ENCODE data around the gene SLC15A1. TPM values are rescaled to one million over a fixed set of nuclear protein-coding genes. Genes with fewer than 3 reads are reported as not detected.

SLC15A1 gene
- total RNA-seq, 2 donors from 2014 or later = 7.8 to 12.2 TPM

DNA sequence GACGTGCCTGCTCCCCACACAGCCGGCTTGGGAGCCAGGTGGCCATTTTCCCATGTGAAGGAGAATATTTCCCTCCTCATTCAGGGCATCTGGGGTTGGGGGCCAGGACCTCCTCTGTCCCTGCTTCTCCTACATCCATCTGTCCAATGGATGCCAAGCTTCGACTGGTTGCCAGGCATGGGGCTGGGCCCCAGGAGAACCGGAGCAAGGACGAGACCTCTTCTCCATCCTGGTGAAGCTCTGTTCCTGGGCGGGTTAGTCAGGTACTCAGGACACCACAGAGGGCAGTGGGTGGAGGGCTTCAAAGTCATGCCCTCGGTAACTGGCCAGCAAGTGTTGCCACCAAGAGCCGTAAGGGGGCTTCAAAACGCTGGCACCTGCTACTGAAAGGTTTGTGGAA is 22.3 kb upstream of the SLC15A1 start:
- Histone ChIP-seq H3K9me3 (no peaks in the 10 kb centered on the region), H3K36me3 (replicated peaks in 1 of 2; ENCODE audit: insufficient read depth in 1 of 2, low read depth in 2 of 2) (no peaks in the 10 kb centered on the region), H3K4me1 (peaks cover 15% of the 10 kb centered on the region), H3K27me3 (no peaks in the 10 kb centered on the region), H3K27ac (no peak overlapping the region), H3K4me3 (no peak overlapping the region)
- intact Hi-C loops (cut with DNase I) = no loop called here
- TF ChIP-seq POLR2A (IDR thresholded peaks at IDR 0.05) = no peak
- TF ChIP-seq, protein P1, sequence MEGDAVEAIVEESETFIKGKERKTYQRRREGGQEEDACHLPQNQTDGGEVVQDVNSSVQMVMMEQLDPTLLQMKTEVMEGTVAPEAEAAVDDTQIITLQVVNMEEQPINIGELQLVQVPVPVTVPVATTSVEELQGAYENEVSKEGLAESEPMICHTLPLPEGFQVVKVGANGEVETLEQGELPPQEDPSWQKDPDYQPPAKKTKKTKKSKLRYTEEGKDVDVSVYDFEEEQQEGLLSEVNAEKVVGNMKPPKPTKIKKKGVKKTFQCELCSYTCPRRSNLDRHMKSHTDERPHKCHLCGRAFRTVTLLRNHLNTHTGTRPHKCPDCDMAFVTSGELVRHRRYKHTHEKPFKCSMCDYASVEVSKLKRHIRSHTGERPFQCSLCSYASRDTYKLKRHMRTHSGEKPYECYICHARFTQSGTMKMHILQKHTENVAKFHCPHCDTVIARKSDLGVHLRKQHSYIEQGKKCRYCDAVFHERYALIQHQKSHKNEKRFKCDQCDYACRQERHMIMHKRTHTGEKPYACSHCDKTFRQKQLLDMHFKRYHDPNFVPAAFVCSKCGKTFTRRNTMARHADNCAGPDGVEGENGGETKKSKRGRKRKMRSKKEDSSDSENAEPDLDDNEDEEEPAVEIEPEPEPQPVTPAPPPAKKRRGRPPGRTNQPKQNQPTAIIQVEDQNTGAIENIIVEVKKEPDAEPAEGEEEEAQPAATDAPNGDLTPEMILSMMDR (IDR thresholded peaks at IDR 0.05) = no peak
- 72 to 76% methylated on average over 7 to 8 of the region's 9 CpGs for WGBS, 2 donors
- ATAC-seq = no peak
- DNase-seq = no peak

DNA sequence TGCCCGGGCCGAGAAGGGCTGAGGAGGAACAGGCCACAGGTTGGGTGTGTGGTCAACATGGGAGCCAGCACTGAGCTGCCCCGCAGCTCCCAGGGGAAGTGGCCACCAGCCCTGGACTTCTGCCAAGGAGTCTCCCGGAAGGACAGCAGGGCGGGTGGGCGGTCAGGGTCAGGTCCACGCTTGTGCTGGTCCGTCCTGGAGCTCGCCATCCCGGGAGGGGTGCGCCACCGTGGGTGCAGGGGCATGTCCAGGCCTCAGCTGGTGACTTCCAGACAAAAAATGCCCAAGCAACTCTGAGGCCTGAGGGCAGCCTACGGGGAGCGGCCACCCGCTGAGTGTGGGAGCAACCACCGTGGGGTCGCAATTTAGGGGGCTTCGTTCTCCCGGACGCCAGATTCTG is 21.4 kb upstream of the SLC15A1 start:
- Histone ChIP-seq H3K27me3 (no peaks in the 10 kb centered on the region), H3K27ac (no peak overlapping the region), H3K4me1 (peaks cover 15% of the 10 kb centered on the region), H3K36me3 (replicated peaks in 1 of 2; ENCODE audit: insufficient read depth in 1 of 2, low read depth in 2 of 2) (no peaks in the 10 kb centered on the region), H3K9me3 (no peaks in the 10 kb centered on the region), H3K4me3 (no peak overlapping the region)
- TF ChIP-seq POLR2A (IDR thresholded peaks at IDR 0.05) = no peak
- 84 to 96% methylated on average over 7 to 20 of the region's 20 CpGs for WGBS, 2 donors
- intact Hi-C loops (cut with DNase I) = no loop called here
- DNase-seq (no peak), ATAC-seq (no peak)

DNA sequence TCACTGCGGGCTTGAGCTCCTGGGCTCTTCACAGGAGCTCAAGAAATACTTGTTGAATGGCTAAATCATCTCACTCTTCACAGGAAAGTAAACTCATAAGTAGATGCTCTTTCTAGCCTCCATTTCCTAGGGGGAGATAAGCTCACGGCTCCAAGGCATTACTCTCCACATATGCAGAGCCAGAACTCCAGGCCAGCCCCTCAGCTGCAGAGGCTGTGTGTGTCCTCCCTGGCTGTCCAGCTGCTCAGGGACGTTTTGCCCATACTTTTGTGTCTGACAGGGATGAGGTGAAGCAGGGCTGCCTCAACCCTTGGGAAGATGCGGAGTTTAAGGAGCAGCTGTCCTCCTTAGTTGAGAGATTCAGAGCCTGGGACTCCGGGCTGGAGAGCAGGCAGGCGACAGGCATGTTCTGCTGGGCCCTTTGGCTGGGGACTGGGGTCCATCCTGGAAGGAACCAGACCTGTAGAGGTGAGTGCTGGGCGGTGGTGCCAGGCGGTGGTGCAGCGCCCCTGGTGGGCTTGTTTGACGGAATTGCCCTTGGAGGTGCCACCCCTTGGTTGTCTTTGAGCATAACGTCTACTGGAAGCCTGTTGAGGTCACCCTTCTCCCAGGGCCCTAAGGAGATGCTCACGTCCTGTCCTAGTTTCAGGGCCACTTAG is 20.5 kb upstream of the SLC15A1 start:
- no peaks in the 10 kb centered on the region for H3K9me3 ChIP-seq
- TF ChIP-seq, protein P1 (IDR thresholded peaks at IDR 0.05) = no peak
- no peak for TF ChIP-seq POLR2A (IDR thresholded peaks at IDR 0.05)
- no peaks in the 10 kb centered on the region for H3K36me3 ChIP-seq (replicated peaks in 1 of 2; ENCODE audit: insufficient read depth in 1 of 2, low read depth in 2 of 2)
- intact Hi-C loops (cut with DNase I) = no loop called here
- DNase-seq (no peak), ATAC-seq (no peak)
- H3K4me3 ChIP-seq = no peak overlapping the region
- WGBS, 2 donors = 69 to 86% methylated on average over 8 to 12 of the region's 12 CpGs
- peaks cover 15% of the 10 kb centered on the region for H3K4me1 ChIP-seq
- H3K27me3 ChIP-seq = no peaks in the 10 kb centered on the region
- peak overlapping the region in 1 of 4 donors; percentile 51 for H3K27ac ChIP-seq

- no peaks in the 10 kb centered on the region for H3K36me3 ChIP-seq (replicated peaks in 1 of 2; ENCODE audit: insufficient read depth in 1 of 2, low read depth in 2 of 2)
- 31 to 37% methylated on average over 16 of the region's 16 CpGs for WGBS, 2 donors
- ATAC-seq (peak; percentile 77), DNase-seq (peak; percentile 25 to 57 (median 48))
- intact Hi-C loops (cut with DNase I) = no loop called here
- TF ChIP-seq, protein P1 (IDR thresholded peaks at IDR 0.05) = no peak
- no peak for TF ChIP-seq POLR2A (IDR thresholded peaks at IDR 0.05)
- H3K4me3 ChIP-seq = no peak overlapping the region
- no peaks in the 10 kb centered on the region for H3K27me3 ChIP-seq
- peak overlapping the region in 3 of 4 donors; percentile 51 to 63 (median 59) for H3K27ac ChIP-seq
- peaks cover 15% of the 10 kb centered on the region for H3K4me1 ChIP-seq
- no peaks in the 10 kb centered on the region for H3K9me3 ChIP-seq
These were observed 19.6 kb upstream of the SLC15A1 start for GRCh38 chr13:98771838-98772611.

DNA sequence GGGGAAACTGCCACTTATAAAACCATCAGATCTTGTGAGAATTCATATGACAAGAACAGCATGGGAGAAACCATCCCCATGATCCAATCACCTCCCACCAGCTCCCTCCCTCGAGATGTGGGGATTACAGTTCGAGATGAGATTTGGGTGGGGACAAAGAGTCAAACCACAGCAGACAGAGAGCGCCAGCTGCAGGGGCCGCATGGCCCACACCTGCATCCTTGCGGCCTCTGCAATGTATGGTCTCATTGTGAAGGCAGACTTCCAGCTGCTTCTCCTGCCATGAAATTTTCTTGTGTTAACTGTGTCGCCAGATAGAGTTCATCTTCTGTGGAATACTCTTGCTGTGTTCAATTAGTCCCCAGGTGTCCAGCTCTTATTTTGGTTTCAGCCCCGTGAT is 17.3 kb upstream of the SLC15A1 start:
- Histone ChIP-seq H3K4me1 (peaks cover 15% of the 10 kb centered on the region), H3K27me3 (no peaks in the 10 kb centered on the region), H3K4me3 (no peak overlapping the region), H3K36me3 (replicated peaks in 1 of 2; ENCODE audit: insufficient read depth in 1 of 2, low read depth in 2 of 2) (no peaks in the 10 kb centered on the region), H3K27ac (no peak overlapping the region), H3K9me3 (no peaks in the 10 kb centered on the region)
- 83 to 92% methylated on average over 7 of the region's 7 CpGs for WGBS, 2 donors
- TF ChIP-seq POLR2A (IDR thresholded peaks at IDR 0.05) = no peak
- TF ChIP-seq, protein P1 (IDR thresholded peaks at IDR 0.05) = no peak
- intact Hi-C loops (cut with DNase I) = no loop called here
- ATAC-seq = no peak
- no peak for DNase-seq
